ENCODE data around the gene SLC43A3.

Gene SLC43A3

DNA sequence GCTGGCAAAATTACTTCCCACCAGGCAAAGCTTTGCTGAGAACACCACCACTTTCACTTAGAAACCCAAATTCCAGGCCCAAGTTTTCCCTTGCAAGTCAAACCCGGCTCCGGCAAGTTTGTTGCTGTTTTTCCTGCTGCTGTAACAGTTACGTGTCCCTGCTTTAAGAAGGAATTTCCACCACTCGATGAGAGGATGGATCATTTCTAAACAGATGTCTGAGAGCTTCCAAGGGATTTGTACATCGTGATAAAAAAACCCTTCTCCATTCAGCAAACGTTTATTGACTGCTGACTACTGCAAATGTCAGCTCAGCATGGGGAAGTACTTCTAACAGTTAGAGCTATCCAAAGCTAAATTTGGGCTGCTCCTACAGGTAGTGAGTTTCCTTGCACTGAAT is 69.1 kb downstream of the SLC43A3 start:
- no peak for DNase-seq (ENCODE audit: low spot score)

DNA sequence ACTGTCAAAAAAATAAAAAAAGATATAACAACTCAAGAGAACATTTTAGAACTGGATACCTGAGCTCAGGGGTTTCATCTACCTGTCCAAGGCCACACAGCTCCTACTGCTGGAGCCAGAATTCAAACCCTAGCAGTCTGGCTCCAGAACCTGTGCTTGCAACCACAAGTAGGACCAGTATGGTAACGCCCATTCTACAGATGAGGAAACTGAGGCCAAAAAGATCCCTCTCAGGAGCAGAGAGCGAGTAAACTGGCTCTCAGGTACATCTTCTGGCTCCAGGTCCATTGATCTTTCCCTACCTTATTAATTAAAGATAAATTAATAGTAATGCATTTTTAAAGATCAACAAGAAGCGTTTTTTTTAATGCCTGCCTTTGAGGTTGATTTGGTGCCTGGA is 69.6 kb downstream of the SLC43A3 start:
- DNase-seq (ENCODE audit: low spot score) = no peak

All from pons (tissue), 1 donor.